ENCODE results near the gene PPP2R5E. TPM values are rescaled to one million over a fixed set of nuclear protein-coding genes. Genes with fewer than 3 reads are reported as not detected.
A peak's percentile ranks its signal among the peaks of the same experiment; 100 is the strongest.
"Not testable (repeated sequence)": the region's sequence is repeated elsewhere in the genome, so short reads cannot be mapped to it uniquely, and the experiment has no call there.

The PPP2R5E gene
- total RNA-seq, 1 donor from 2014 or later, result 50.8 TPM

- H3K4me3 Mint-ChIP-seq, result no peak overlapping the region
- H3K4me1 Mint-ChIP-seq (ENCODE audit: unreplicated experiment), result peaks cover 3% of the 10 kb centered on the region
- no peaks in the 10 kb centered on the region for H3K27me3 Mint-ChIP-seq
- H3K27ac Mint-ChIP-seq, result no peak overlapping the region
- no peaks in the 10 kb centered on the region for H3K9me3 Mint-ChIP-seq
- no peak for DNase-seq (ENCODE audit: extremely low spot score, unreplicated experiment)
- H3K36me3 Mint-ChIP-seq, result peaks cover 48% of the 10 kb centered on the region
- TF ChIP-seq, protein P1, sequence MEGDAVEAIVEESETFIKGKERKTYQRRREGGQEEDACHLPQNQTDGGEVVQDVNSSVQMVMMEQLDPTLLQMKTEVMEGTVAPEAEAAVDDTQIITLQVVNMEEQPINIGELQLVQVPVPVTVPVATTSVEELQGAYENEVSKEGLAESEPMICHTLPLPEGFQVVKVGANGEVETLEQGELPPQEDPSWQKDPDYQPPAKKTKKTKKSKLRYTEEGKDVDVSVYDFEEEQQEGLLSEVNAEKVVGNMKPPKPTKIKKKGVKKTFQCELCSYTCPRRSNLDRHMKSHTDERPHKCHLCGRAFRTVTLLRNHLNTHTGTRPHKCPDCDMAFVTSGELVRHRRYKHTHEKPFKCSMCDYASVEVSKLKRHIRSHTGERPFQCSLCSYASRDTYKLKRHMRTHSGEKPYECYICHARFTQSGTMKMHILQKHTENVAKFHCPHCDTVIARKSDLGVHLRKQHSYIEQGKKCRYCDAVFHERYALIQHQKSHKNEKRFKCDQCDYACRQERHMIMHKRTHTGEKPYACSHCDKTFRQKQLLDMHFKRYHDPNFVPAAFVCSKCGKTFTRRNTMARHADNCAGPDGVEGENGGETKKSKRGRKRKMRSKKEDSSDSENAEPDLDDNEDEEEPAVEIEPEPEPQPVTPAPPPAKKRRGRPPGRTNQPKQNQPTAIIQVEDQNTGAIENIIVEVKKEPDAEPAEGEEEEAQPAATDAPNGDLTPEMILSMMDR (conservative IDR thresholded peaks at IDR 0.05), result no peak
These were observed 7.3 kb downstream of the PPP2R5E start for GRCh38 chr14:63535918-63536317.

- H3K9me3 Mint-ChIP-seq, result no peaks in the 10 kb centered on the region
- H3K4me1 Mint-ChIP-seq (ENCODE audit: unreplicated experiment), result no peaks in the 10 kb centered on the region
- no peaks in the 10 kb centered on the region for H3K27me3 Mint-ChIP-seq
- no peak overlapping the region for H3K4me3 Mint-ChIP-seq
- TF ChIP-seq, protein P1 (conservative IDR thresholded peaks at IDR 0.05), result no peak
- DNase-seq (ENCODE audit: extremely low spot score, unreplicated experiment), result no peak
- peaks cover 40% of the 10 kb centered on the region for H3K36me3 Mint-ChIP-seq
- no peak overlapping the region for H3K27ac Mint-ChIP-seq
These were observed 9.7 kb downstream of the PPP2R5E start for GRCh38 chr14:63533474-63533873.

DNA sequence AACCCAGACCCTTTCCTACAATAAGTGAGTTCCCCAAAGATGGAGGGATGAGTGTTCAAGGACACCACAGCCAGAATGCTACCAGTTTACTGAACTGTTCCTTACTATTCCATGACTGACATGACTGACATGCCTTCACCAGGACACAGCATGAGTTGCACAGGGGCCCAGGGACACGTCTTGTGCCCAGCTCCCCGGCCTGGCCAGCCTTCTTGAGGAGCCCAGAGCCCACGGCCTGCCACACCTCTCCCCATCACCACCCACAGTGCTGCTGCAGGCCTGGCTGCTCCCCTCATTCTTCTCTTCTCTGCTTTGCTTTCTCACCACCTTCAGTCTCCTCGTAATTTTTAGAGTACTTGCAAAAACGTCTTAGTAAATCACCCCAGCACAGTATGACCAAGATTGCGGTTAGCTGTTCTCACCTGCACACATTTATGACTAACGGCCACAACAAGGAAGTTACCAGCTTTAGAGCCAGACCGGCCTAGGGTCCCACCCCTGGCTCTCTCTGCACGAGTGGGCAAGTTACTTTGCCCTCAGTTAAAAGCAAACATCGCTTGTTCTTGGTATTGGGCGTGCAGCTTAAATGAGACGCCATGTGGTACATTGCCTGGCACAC lies 18.5 kb downstream of the PPP2R5E start:
- no peak overlapping the region for H3K4me3 Mint-ChIP-seq
- peaks cover 33% of the 10 kb centered on the region for H3K36me3 Mint-ChIP-seq
- H3K27me3 Mint-ChIP-seq, result no peaks in the 10 kb centered on the region
- H3K9me3 Mint-ChIP-seq, result peaks cover 4% of the 10 kb centered on the region
- peaks cover 19% of the 10 kb centered on the region for H3K4me1 Mint-ChIP-seq (ENCODE audit: unreplicated experiment)
- no peak for DNase-seq (ENCODE audit: extremely low spot score, unreplicated experiment)
- TF ChIP-seq, protein P1 (conservative IDR thresholded peaks at IDR 0.05), result no peak
- H3K27ac Mint-ChIP-seq, result peak overlapping the region; percentile 16

DNA sequence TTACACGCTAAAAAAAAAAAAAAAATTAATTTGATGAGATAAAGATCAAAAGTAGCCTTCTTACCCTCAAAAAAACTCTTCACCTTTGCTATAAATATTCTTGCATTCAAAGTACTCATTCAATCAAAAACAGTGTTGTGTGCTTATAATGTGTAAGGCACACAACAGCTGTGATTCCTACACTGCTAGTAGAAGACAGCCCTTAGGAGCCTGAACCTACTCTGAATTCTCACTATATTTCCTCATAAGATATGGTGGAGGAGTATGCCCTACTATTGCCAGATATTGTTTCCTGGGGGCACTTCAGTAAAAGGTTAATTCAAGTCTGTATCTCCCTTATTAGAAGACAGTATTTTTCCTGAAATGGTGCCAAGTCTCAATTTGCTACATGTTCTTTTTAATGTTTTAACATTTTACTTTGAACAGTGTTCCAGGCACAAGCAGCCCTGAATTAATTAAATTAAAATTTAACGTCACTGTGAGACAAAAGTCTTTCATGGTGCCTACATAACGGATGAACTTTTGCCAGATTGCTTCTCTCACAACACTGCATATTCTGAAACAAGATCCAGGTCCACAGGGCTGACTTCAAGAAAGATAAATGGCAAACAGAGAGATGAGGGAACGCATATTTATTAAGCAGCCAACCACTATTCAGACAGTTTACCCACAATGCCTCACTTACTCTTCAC lies 19.3 kb downstream of the PPP2R5E start:
- Mint-ChIP-seq H3K4me1 (ENCODE audit: unreplicated experiment) (peaks cover 19% of the 10 kb centered on the region), H3K27ac (peak overlapping the region; percentile 16), H3K36me3 (peaks cover 32% of the 10 kb centered on the region)

GRCh38 chr14:63522511-63522910 lies 20.7 kb downstream of the PPP2R5E start:
- H3K27me3 Mint-ChIP-seq; DNase-seq (ENCODE audit: extremely low spot score, unreplicated experiment); H3K9me3 Mint-ChIP-seq; H3K4me3 Mint-ChIP-seq; H3K27ac Mint-ChIP-seq: not testable (repeated sequence)
- peaks cover 19% of the 10 kb centered on the region for H3K4me1 Mint-ChIP-seq (ENCODE audit: unreplicated experiment)
- peaks cover 32% of the 10 kb centered on the region for H3K36me3 Mint-ChIP-seq

More for the DNA sequence above, 19.3 kb downstream of the PPP2R5E start:
- DNase-seq (ENCODE audit: extremely low spot score, unreplicated experiment), result no peak
- H3K27me3 Mint-ChIP-seq, result no peaks in the 10 kb centered on the region
- TF ChIP-seq, protein P1 (conservative IDR thresholded peaks at IDR 0.05), result no peak
- no peak overlapping the region for H3K4me3 Mint-ChIP-seq
- H3K9me3 Mint-ChIP-seq, result peaks cover 4% of the 10 kb centered on the region

DNA sequence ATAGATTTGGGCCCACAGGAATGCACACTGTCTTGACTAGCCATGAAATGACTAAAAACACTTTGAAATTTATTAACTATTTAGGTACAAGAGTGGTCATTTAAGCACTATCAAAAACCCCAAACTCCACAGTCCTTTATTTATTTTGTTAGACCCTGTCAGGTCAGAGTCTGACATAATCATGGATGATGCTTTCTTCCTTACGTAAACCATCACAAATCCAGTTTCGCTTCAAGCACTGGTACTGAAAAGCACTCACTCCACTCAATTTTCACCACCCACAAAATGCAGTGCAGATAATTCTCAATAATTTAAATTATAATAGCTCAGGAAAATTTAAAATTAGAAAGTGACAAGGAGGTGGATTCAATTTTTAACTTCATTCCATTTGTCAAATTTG lies 25.8 kb downstream of the PPP2R5E start:
- Mint-ChIP-seq H3K27me3 (no peaks in the 10 kb centered on the region), H3K27ac (no peak overlapping the region), H3K36me3 (peaks cover 6% of the 10 kb centered on the region), H3K4me3 (no peak overlapping the region), H3K9me3 (peaks cover 4% of the 10 kb centered on the region), H3K4me1 (ENCODE audit: unreplicated experiment) (peaks cover 21% of the 10 kb centered on the region)
- DNase-seq (ENCODE audit: extremely low spot score, unreplicated experiment), result no peak
- TF ChIP-seq, protein P1 (conservative IDR thresholded peaks at IDR 0.05), result no peak

Measured in type B pancreatic cell (in vitro differentiated cells).